ENCODE data around the gene TARBP1.
"Not testable (repeated sequence)": the region's sequence is repeated elsewhere in the genome, so short reads cannot be mapped to it uniquely, and the experiment has no call there.

The TARBP1 gene

DNA sequence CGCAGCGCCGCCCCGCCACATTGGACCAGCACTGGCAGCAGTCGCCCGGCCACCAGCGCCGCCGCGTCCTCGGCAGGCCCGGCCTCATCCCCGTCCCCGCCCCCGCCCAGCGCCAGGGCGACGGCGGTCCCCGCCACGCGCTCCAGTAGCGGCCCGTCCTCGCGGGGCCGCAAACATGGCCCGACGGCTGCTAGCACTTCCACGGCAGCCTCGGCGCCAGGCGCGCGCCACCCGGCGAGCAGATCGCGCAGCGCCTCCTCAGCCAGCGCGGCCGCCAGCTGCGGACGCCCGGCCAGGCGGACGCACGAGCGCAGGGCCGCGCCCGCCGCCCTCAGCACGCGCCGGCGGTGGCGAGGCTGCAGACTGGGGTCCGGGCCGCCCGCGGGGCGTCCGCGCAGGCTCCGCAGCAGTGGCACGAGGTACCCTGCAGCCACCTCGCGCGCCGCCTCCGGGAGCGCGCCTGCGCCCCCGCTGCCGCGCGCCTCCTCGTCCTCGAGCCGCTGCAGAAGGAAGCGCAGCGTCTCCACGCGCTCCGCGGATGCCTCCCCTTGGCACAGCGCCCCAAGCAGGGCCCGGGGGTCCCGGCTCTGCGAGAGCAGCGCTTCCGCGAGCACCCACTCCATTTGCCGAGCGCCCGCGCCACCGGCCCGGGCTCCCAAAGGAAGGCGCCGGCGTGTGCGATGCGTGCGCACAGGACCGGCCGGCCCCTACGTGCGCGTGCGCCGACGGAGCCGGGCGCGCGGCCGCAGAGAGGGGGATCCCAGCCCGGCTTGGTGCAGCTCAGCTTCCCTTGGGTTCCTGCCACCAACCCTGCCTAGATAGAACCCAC lies at the start of gene TARBP1:
Gene TARBP1, minus strand, starts transcription at position 699 of the 829 bp plus-strand sequence. Its CDS starts 76 bp downstream, at position 623.
- peak; percentile 84 for DNase-seq

- no peak for DNase-seq
Observed at GRCh38 chr1:234528074-234528865, 49.3 kb upstream of the TARBP1 start.

DNA sequence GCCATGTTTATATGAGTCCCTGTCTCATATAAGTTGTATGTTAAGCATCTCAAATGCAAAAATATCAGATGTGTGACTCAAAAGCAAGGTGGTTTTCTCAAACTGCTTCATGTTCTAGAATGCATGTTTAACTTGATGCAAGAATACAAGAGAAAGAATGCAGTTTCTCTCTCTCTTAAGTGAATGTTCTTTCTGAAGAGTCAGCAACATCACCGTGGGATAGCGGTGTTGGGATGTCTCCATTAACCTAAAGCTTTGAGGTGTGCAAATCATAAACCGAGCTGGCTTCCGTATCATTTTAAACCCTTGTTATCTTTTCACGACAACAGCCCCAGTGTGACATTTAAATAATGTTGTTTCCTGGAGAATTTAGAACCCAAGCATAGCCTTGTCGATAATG lies 48.4 kb upstream of the TARBP1 start:
- no peak for DNase-seq

- DNase-seq, result no peak
Observed at GRCh38 chr1:234526922-234527321, 47.9 kb upstream of the TARBP1 start.

- peak; percentile 7 for DNase-seq
Observed at GRCh38 chr1:234525099-234525799, 46.3 kb upstream of the TARBP1 start.

DNA sequence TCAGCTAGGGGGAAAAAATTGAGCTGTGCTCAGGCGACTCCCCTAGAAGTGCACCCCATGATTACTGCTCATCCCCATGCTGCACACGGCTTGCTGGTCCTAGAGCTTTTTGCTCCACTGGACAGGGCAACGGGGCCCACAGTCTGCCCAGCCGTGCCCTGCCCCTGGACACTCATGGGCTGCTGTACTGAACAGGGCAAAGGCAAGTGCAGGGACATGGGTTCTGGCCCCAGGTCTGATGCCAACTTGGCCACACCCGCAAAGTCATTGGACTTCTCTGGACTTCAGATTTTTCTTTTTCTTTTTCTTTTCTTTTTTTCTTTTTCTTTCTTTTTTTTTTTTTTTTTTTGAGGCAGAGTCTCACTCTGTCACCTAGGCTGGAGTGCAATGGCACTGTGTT lies 42.9 kb upstream of the TARBP1 start:
- no peak for DNase-seq

DNA sequence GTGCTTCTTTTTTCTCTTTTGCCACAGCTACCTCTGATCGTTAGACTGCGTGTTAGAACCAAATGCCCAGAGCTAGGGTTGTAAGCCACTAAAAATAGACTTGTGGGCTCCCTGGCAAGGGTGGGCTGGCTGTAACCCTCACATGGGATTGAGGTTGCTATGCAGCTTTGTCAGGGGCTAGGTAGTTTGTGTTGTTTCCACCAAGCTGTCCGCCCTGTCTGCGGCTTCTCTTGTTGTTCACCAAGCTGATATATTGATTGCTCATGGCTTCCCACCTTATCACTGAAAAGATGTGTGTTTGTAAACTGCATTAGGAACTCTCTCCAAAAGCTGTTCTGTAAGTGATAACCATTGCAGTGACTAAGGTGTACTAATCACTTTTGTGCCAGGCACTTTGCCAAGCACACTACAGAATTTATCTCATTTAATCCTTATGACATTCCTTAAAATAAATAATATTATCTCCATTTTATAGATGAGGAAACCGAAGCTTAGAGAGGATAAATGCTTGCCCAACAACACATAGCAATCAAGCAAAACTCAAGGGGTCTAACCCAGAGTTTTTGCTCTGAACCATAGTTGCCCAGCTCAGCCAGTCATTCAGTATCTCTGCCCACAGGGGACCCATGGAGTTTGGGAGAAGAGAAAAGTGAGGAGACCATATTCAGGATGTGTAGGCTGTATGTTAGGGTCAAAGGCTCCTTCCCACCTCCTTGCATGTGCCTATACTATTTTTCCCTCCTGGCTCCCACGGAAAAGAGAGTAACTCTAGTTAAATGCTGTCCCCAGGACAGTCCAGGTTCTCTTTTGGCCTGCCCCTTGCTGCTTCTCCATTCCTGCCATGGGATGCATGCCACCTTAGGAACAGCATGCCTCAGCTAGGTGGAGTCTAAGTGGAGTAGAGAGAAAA lies 42.2 kb upstream of the TARBP1 start:
- DNase-seq, result no peak

GRCh38 chr1:234519506-234519905 lies 40.5 kb upstream of the TARBP1 start:
- DNase-seq, result no peak

- DNase-seq, result no peak
Observed at GRCh38 chr1:234518876-234519275, 39.9 kb upstream of the TARBP1 start.

GRCh38 chr1:234518086-234518485 lies 39.1 kb upstream of the TARBP1 start:
- not testable (repeated sequence) for DNase-seq

DNA sequence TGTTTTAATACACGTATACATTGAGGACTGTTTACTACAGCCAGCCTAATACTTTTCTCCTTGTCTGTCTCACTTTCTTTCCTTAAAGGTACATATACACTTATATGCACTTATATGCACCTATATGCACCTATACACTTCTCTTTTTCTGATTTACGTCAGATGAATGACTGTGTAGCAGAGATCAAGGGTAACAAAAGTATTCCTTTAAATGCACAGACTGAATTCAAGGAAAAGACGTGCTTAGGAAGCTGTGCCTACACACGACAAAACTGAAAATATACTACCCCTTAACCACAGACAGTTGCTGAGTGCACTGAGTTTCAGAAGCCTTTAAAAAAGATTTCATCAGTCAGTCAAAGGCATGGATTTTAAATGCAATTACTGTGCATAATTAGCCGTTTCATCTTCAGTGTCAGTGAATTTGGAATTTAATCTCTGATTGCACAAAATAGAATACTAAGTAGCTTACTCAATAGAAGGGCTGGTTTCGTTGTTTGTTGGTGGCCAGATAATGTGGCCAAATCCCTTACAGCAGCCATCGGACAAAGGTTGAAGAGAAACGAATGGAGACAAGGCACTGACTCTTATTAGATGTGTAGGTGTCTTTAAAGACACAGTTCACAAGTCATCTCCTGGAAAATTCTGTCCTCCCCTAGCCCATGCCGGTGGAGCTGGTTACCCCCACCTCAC lies 38.3 kb upstream of the TARBP1 start:
- no peak for DNase-seq

DNA sequence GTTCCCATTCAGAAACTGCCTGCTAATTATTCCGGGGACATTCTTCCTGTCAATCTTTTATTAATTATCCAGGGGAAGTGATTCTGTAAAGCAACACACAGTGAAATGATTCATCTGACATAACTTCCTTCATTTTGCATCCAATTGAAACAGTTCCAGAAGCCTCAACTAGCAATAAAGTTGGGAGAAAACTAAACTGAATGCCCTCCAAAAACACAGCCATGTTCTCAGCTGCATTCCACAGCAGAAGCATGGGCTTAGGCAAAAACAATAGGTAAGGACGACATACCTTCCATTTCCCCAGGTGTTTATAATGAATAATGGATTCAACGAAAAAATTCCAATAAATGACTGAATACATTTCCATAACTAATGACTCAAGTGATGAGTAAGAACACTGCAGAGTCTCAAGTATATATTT lies 36.9 kb upstream of the TARBP1 start:
- DNase-seq, result no peak

- DNase-seq, result no peak
Observed at GRCh38 chr1:234515411-234515810, 36.4 kb upstream of the TARBP1 start.

GRCh38 chr1:234512451-234512861 lies 33.5 kb upstream of the TARBP1 start:
- DNase-seq, result peak; percentile 23

- no peak for DNase-seq
Observed at GRCh38 chr1:234509457-234510328, 30.7 kb upstream of the TARBP1 start.

DNA sequence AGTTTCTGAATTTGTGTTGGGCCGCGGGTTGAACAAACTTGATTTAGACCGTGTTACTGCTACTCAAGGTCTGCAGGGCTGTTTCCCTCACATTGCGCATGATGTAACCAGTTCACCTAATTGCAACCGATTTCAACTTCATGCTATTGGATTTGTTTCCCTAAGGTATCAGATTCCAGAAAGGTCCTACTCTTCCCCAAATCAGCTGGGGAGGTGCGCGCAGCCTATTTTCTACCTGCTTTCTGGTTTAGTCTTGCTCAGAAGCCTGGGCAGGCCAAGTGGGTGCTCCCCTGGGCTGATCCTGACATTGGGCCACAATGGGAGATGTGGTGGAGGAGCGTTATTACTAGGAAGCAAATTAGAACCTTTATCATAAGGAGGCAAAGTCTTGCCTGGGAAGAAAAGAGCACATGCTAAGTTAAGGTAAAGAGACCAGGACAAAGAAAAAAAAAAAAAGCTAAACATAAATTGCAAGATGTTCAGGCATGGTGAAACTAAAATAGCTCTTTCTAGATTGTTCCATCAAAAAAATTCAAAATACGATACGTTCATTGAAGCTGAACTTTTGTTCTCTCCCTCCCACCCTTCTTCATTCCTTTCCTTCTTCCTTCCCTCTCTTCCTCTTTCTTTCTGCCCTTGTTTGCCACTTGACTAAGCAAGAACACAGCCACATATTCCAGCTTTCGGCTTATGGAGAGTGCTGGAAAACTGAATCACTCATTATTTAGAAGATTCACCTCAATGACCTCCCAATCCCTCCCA lies 28.8 kb upstream of the TARBP1 start:
- DNase-seq, result no peak

GRCh38 chr1:234507089-234507488 lies 28.1 kb upstream of the TARBP1 start:
- no peak for DNase-seq

- no peak for DNase-seq
Observed at GRCh38 chr1:234505769-234506102, 26.8 kb upstream of the TARBP1 start.

DNA sequence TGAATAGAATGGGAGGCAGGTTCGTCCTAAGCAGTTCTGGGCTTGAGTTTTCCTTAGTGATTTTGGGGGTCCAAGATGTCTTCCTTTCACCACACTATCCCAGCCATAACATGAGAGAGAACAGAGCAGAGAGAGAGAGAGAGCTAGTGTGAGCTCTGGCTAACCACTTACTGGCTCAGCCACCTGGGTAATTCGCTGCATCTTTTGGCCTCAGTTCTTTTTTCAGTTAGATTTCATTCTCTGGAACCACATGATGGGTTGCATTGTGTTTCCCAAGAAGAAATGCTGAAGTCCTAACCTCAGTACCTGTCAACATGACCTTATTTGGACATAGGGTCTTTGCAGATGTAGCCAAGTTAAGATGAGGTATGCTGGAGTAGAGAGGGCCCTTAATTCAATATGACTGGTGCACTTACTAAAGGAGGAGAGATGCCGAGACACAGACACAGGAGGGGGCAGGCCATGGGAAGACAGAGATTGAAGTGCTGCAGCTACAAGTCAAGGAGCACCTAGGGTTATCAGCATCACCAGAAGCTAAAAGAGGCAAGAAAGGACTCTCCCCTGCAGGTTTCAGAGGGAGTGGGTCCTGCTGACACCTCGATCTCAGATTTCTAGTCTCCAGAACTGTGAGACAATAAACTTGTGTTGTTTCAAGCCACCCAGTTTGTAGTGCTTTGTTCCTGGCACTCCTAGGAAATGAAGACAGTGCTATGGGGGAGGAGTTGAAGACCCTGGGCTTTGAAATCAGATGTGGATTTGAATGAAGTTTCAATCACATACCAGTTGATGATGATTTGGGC lies 26.2 kb upstream of the TARBP1 start:
- DNase-seq, result no peak
